Stimulated activated CD4-positive, alpha-beta T cell treated with anti-CD3 and anti-CD28 coated beads, Interleukin-12 subunit alpha, Interleukin-12 subunit beta, amount 100 ng/mL, for 4 hours (primary cell): ENCODE measurements around the gene TRAF3IP1.
"Not testable (repeated sequence)": the region's sequence is repeated elsewhere in the genome, so short reads cannot be mapped to it uniquely, and the experiment has no call there.

Source experiments
- DNase-seq: peaks from one replicate; pipeline ENCODE4 v3.0.0-alpha.2; 2020

The TRAF3IP1 gene

GRCh38 chr2:238310721-238311120 lies 9.6 kb upstream of the TRAF3IP1 start:
- DNase-seq, result not testable (repeated sequence)

- DNase-seq, result no peak
These were observed 6.9 kb upstream of the TRAF3IP1 start for GRCh38 chr2:238313289-238313990.

GRCh38 chr2:238313991-238314350 lies 6.3 kb upstream of the TRAF3IP1 start:
- DNase-seq, result no peak

- DNase-seq, result no peak
These were observed 5.7 kb upstream of the TRAF3IP1 start for GRCh38 chr2:238314576-238314975.

- DNase-seq, result no peak
These were observed 5.2 kb upstream of the TRAF3IP1 start for GRCh38 chr2:238315031-238315595.

- DNase-seq, result no peak
These were observed 447 bp downstream of the TRAF3IP1 start for GRCh38 chr2:238320648-238321281.

- DNase-seq, result no peak
These were observed 1.1 kb downstream of the TRAF3IP1 start for GRCh38 chr2:238321467-238321866.

- no peak for DNase-seq
These were observed 1.7 kb downstream of the TRAF3IP1 start for GRCh38 chr2:238322001-238322411.

GRCh38 chr2:238324248-238324647 lies 3.9 kb downstream of the TRAF3IP1 start:
- DNase-seq, result not testable (repeated sequence)

GRCh38 chr2:238325694-238326093 lies 5.4 kb downstream of the TRAF3IP1 start:
- DNase-seq, result no peak

- DNase-seq, result no peak
These were observed 6.6 kb downstream of the TRAF3IP1 start for GRCh38 chr2:238326801-238327365.

- DNase-seq, result no peak
These were observed 7.4 kb downstream of the TRAF3IP1 start for GRCh38 chr2:238327751-238328150.

- DNase-seq, result no peak
These were observed 10.1 kb downstream of the TRAF3IP1 start for GRCh38 chr2:238330391-238330790.

- DNase-seq, result no peak
These were observed 11.6 kb downstream of the TRAF3IP1 start for GRCh38 chr2:238331916-238332315.

GRCh38 chr2:238334885-238335284 lies 14.6 kb downstream of the TRAF3IP1 start:
- DNase-seq, result no peak

- not testable (repeated sequence) for DNase-seq
These were observed 15.3 kb downstream of the TRAF3IP1 start for GRCh38 chr2:238335591-238335990.

- DNase-seq, result no peak
These were observed 15.8 kb downstream of the TRAF3IP1 start for GRCh38 chr2:238336151-238336550.

GRCh38 chr2:238336793-238337444 lies 16.6 kb downstream of the TRAF3IP1 start:
- no peak for DNase-seq

- DNase-seq, result no peak
These were observed 17.5 kb downstream of the TRAF3IP1 start for GRCh38 chr2:238337846-238338245.

- no peak for DNase-seq
These were observed 18.5 kb downstream of the TRAF3IP1 start for GRCh38 chr2:238338710-238339394.

GRCh38 chr2:238339395-238339780 lies 19.1 kb downstream of the TRAF3IP1 start:
- DNase-seq, result no peak

- no peak for DNase-seq
These were observed 19.5 kb downstream of the TRAF3IP1 start for GRCh38 chr2:238339814-238340213.

- DNase-seq, result no peak
These were observed 21.2 kb downstream of the TRAF3IP1 start for GRCh38 chr2:238341536-238341935.
